DMS114 treated with DMSO at 0.1 percent for 48 hours (cell line): ENCODE data around the gene GABBR1.
"Not testable (repeated sequence)": the region's sequence is repeated elsewhere in the genome, so short reads cannot be mapped to it uniquely, and the experiment has no call there.

Experiments used
- DNase-seq: peaks from one replicate; lab custom pipeline; 2025; ENCODE audit not compliant: unreplicated experiment; lab: John Stamatoyannopoulos, UW

The GABBR1 gene

DNA sequence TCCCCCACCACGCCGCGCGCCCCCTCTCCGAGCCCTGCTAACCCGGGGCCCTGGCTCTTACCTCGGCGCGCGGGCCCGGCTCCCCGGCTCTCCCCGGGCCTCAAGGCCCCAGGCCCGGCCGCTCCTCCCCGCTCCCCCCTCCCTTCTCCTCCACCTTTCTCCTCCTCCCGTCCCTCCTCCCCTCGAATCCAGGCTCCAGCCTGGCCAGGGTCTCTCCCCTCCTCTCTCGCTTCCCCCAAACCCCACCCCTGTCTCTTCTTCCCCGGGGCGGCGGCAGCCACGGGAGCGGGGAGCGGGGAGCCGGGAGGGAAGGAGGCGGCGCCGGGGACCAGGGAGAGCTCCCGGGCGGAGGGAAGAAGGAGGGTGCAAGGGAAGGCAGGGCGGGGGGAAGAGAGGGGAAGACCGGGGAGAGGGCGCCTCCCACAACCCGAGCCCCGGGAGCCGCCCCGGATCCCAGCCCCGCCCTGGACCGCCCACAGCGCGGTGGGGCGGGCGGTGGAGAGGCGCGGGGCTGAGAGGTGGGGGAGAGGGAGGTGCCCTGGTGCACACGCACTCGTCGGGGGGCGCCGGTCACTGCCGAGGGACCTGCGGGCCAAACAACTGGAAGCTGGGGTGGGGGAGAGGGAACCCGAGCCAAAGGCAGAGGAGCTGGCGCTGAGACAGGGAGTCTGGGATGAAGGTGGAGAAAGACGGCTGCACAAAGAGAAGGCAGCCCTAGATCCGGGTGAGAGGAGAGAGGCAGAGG is at the start of gene GABBR1:
TSS of gene GABBR1 (minus strand) at position 395 of the 745 bp plus-strand sequence. CDS start 798 bp downstream, outside the sequence.
- peak; percentile 73 for DNase-seq

DNA sequence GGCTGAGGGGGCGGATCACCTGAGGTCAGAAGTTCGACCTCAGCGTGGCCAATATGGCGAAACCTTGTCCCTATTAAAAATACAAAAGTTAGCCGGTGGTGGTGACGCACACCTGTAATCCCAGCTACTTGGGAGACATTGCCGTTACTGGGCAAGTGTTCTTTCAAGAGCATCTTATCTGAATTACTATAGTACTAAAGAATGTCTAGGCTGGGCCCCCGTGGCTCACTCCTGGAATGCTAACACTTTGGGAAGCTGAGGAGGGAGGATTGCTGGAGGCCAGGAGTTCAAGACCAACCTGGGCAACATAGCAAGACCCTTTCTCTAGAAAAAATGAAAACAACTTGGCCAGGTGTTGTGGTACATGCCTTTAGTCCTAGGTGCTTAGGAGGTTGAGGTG is 48.8 kb upstream of the GABBR1 start:
- DNase-seq: no peak

GRCh38 chr6:29680904-29681303 is 47.9 kb upstream of the GABBR1 start, which contains the start of gene ZFP57:
TSS of gene ZFP57 (minus strand) at chr6:29681152. CDS start at chr6:29677003, 4,149 bp downstream.
- DNase-seq: no peak

DNA sequence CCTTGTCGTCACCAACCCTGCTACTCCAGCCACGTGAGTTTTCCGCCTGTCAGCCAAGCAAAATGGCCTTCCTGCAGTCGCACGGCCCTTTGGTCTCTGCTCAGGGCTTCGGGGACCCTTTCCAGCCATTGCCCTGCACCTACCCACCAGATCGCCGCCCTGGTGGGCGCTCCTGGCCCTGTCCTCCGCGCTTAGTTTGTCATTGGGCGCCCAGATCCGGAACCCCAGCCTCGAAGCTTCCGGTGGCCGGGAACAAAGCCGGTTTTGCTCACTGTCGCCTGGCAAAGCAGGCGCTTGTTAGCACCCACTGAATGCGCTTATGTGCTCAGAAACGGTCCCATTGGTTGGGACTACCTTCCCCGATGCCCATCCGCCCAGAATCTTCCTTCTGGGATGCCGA is 47.4 kb upstream of the GABBR1 start:
- DNase-seq: no peak

DNA sequence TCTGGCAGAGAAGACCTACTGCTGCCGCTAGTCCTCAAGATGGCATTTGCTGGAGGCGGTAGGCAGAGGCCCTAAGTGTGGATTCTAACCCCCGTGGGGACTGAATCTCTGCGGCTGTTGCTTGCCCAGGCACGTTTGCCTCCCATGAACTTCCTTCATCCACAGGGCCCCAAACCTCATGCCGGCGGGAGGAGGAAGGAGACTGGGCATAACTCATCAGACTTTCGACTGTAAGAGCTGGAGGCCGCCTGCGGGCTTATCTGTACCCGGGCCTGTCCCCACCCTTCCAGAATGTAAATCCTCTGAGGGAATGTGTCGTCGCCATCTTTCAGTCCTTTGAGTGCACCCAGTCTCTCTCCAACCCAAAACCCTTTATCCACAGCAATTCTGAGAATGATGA is 47.0 kb upstream of the GABBR1 start:
- DNase-seq: no peak

- DNase-seq: no peak
Observed at GRCh38 chr6:29678114-29678513, 45.1 kb upstream of the GABBR1 start.

- DNase-seq: no peak
Observed at GRCh38 chr6:29676981-29677601, 44.1 kb upstream of the GABBR1 start.

- DNase-seq: no peak
Observed at GRCh38 chr6:29675561-29675960, 42.6 kb upstream of the GABBR1 start.

DNA sequence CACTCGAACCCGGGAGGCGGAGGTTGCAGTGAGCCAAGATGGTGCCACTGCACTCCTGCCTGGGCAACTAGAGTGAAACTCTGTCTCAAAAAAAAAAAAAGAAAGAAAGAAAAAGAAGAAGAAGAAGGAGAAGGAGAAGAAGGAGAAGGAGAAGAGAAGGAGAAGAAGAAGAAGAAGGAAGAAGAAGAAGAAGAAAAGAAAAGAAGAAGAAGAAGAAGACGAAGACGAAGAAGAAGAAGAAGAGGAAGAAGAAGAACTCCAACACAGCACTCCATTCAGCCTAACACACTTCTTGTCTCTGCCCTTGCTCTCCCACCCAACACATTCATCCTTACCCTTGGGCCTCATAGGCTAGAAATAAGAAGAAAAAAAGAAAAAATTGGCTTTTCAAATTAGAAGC is 41.0 kb upstream of the GABBR1 start:
- no peak for DNase-seq

- no peak for DNase-seq
Observed at GRCh38 chr6:29673161-29673560, 40.2 kb upstream of the GABBR1 start.

GRCh38 chr6:29672116-29672515 is 39.1 kb upstream of the GABBR1 start:
- not testable (repeated sequence) for DNase-seq

DNA sequence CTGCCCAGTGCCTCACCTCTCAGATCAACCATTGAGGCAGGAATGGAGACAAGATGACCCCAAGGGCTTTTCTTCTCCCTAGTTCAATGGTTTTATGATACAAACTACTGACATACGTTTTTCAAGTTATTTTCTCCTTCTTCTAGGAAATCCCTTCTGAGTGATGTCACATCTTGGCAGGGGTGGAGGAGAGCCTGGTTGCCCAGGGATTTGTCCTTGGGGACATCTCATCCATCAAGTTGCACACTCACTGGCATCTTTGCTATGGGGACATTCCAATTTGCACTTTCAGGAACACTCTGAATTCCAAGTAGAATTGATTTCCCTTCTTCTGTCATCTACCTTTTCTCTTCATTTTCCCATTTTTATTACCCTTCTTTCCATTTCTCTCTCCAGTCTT is 38.0 kb upstream of the GABBR1 start:
- DNase-seq: no peak

GRCh38 chr6:29667158-29667557 is 34.2 kb upstream of the GABBR1 start:
- DNase-seq: no peak

- no peak for DNase-seq
Observed at GRCh38 chr6:29666826-29667130, 33.8 kb upstream of the GABBR1 start.

DNA sequence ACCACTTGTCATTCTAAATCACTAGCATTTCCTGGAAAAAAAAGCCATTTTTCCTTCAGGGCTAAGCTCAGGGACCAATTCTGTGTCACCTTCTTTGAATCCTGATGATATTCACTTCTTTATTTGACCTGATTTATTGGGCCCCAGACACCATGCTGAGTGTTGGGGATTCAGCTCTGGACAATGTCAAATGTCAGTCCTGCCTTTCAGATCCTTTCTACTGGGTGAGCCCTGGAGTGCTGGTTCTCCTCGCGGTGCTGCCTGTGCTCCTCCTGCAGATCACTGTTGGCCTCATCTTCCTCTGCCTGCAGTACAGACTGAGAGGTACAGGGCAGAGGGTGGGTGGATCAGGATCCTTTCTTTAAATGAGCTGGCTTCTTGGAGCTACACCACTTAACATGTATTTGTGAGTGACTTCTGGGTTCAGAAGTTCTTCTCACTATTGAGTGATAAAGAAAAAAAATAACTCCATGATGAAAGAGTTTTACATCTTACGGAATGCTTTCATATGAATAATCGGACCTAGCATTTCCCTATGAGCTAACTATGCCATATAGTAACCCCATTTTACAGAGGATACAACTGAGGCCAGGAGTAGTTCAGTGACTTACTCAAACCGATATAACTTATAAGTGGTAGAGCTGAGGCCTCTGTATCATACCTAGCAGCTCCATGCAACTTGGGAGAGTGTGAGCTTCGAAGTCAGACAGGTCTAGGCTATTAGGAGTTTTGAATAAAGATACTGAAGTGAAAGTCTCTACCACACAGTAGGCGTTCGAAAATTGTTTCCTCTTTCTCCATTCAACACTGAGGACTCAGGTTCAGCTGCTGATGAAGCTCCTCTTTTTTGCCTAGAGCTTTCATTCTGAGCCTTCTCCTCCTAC is 33.2 kb upstream of the GABBR1 start:
- no peak for DNase-seq

DNA sequence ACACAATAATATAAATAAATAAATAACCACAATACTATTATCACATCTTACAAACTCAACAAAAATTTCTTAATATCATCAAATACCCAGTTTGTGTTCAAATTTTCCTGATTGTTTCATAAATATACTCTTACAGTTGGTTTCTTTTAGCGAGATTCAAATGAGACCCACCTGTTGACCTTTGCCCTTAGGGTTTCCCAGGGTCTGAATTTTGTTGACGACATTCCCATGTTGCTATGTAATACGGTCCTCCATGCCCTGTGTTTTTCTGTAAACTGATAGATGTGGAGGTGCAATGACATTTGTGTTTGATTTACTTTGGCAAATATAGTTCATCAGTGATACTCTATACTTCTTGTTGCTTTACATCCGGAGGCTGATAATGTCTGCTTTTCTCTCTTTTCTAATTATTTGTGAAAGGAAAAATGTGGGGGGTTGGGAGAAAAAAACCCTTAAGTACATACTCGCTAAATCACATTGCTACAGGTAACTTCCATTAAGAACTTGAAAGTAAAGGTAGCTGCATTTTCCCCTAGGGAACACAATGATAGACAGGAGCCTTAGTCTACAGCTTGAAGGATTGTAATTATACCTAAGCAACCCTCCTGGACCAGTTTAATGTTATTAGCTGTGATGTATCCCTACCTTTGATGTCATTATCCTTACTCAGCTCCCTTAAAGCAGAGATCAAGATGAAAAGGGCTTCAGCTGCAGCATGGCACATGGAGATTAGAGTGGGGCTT is 30.5 kb upstream of the GABBR1 start:
- no peak for DNase-seq

GRCh38 chr6:29661502-29662141 is 28.6 kb upstream of the GABBR1 start:
- not testable (repeated sequence) for DNase-seq

GRCh38 chr6:29661071-29661470 is 28.1 kb upstream of the GABBR1 start:
- no peak for DNase-seq

DNA sequence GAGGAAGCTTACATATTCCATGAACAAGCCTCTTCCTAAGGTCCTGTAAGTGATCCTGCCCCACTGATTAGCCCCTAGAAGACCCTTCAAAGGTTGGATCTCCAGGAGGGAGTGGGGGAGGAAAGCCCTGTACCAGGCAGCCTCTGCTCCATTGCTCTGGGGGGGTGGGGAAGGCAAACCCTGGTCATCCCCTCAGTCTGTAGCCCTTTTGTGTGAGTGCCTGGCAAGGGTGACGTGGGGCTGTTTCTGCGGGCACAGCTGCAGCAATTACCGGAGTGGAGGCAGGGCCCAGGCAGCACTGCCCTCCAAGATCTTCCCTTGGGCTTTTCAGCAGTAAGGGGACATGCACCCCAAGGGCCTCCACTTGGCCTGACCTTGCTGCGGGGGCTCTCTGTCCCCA is 23.8 kb upstream of the GABBR1 start, which contains the start of gene MOG:
TSS of gene MOG (plus strand) at position 295 of the 400 bp plus-strand sequence. CDS start 118 bp downstream, outside the sequence.
- no peak for DNase-seq

DNA sequence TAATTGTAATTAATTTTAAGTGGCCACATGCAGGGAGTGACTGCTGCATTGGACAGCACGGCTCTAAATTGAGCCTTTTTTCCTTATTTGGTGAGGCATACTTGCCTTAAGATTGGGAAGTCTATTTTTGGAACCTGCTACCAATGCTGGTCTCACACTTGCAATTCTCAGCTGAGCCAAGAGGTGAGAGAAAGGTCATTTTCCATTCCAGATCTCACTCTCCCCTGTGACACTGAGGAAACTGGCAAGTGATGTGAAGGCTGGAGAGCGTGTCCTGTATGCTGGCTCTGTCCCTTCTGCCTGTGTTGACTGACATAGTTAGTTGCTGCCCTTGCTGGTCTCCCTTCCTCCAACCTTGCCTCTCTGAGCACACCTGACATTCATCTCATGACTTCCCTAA is 23.2 kb upstream of the GABBR1 start:
- no peak for DNase-seq
